Measurements from ENCODE around the gene NAIP.
"Not testable (repeated sequence)": the region's sequence is repeated elsewhere in the genome, so short reads cannot be mapped to it uniquely, and the experiment has no call there.

Gene NAIP

DNA sequence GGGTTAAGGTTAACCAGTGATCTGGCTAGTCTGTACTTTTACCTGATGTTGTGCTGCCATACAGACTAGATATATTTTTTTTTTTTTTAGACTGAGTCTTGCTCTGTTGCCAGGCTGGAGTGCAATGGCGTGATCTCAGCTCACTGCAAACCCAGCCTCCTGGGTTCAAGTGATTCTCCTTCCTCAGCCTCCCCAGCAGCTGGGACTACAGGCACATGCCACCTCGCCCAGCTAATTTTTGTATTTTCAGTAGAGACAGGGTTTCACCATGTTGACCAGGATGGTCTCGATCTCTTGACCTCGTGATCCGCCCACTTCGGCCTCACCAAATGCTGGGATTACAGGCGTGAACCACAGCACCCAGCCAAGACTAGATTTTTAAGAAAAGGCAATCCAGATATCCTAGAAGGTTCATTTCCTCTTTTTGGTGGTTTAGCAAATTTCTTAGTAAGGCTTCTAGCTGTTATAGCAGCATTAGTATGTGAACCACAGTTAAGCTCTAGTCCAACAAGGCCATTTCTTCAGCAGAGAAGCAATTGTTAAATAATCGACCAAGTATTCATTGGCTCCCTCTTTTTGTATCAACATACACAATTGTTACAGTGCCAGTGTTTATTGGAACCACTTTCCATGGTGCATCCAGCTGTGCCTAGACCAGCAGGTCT, at the start of gene NAIP:
Gene NAIP (minus strand): TSS at position 51 of the 665 bp plus-strand sequence. CDS start 12,424 bp downstream, outside the sequence.
- not testable (repeated sequence) for H3K4me2 ChIP-seq (ENCODE audit: low read depth, low read length, poor library complexity, severe bottlenecking); H2AFZ ChIP-seq (ENCODE audit: low read length)

DNA sequence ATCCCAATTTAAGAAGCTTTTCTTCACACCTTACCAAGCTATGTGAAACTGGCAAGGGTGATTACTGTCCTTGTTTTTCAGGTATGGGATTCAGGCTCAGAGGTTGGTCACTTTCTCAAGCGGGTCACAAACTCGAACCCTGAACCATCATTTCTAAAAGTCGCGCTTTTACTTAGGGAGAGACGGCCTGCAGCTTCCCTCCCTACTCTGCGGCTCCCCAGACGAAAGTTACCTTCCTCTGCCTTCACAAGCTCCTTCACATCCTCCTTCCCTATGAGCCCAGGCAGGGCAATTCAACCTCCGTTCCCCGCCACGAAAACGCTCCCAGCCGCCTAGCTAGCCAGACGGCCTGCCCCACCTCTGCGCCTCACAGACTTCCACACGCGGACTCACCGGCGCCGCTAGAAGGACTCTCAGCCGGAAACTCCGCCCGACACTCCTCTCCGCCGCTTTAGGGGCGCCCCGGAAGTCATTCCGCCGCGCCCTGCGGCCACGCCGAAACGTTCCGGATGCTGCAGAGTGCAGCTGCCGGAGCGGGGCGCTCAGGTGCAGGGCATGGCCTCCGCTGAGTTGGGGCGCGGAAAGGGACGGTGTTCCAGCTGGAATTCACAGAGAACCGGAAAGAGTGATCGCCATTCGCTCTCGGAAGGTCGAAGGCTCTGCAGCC, 42.3 kb upstream of the NAIP start, which contains the start of gene GTF2H2:
Gene GTF2H2 (minus strand): TSS at position 415 of the 667 bp plus-strand sequence. CDS start 4,913 bp downstream, outside the sequence.
- not testable (repeated sequence) for H4K20me1 ChIP-seq (ENCODE audit: insufficient read depth, low read length, poor library complexity, severe bottlenecking); H3K36me3 ChIP-seq (ENCODE audit: insufficient read depth, low read length); H3K9ac ChIP-seq (ENCODE audit: low read depth, low read length, poor library complexity, severe bottlenecking); H3K4me2 ChIP-seq (ENCODE audit: low read depth, low read length, poor library complexity, severe bottlenecking); H3K9me3 ChIP-seq (ENCODE audit: insufficient read depth, low read depth, low read length); H3F3A ChIP-seq (ENCODE audit: low read depth); H3K4me3 ChIP-seq (ENCODE audit: low read length, poor library complexity, severe bottlenecking); H3K9me2 ChIP-seq (replicated peaks; ENCODE audit: low read depth, low read length); H2AFZ ChIP-seq (ENCODE audit: low read length); H3K4me1 ChIP-seq (ENCODE audit: insufficient read depth, low read length, poor library complexity, severe bottlenecking); H3K27me3 ChIP-seq (ENCODE audit: insufficient read depth, low read length, poor library complexity, severe bottlenecking); H3K79me2 ChIP-seq (ENCODE audit: insufficient read depth, low read length)

More for the DNA sequence above, at the start of gene NAIP:
- not testable (repeated sequence) for H3K4me1 ChIP-seq (ENCODE audit: insufficient read depth, low read length, poor library complexity, severe bottlenecking); H3K9me3 ChIP-seq (ENCODE audit: insufficient read depth, low read depth, low read length); H3K36me3 ChIP-seq (ENCODE audit: insufficient read depth, low read length); H3F3A ChIP-seq (ENCODE audit: low read depth); H3K9ac ChIP-seq (ENCODE audit: low read depth, low read length, poor library complexity, severe bottlenecking); H3K9me2 ChIP-seq (replicated peaks; ENCODE audit: low read depth, low read length); H3K27me3 ChIP-seq (ENCODE audit: insufficient read depth, low read length, poor library complexity, severe bottlenecking); H3K4me3 ChIP-seq (ENCODE audit: low read length, poor library complexity, severe bottlenecking); H3K79me2 ChIP-seq (ENCODE audit: insufficient read depth, low read length); H4K20me1 ChIP-seq (ENCODE audit: insufficient read depth, low read length, poor library complexity, severe bottlenecking)

DNA sequence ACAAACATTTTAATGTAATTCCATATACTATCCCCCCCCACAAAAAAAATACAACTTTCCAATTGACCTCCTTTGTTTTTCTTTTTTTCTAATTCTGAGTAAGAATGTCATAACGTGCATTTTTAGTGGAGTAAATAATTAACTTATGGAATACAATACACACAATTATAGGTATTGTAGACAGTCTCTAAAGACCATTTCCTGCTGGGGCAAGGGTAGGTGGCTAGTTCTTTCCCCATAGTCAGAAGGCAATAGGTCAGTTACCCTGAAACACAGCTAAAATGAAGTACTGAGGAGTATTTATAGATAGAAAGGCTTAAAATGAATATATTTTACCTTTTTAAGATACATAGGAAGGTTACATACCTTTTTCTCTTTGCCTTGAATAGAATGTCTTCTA, 36.2 kb upstream of the NAIP start:
- not testable (repeated sequence) for H3K79me2 ChIP-seq (ENCODE audit: insufficient read depth, low read length)

GRCh38 chr5:71059426-71059825, 34.3 kb upstream of the NAIP start:
- H3K9me2 ChIP-seq (replicated peaks; ENCODE audit: low read depth, low read length); H3K27me3 ChIP-seq (ENCODE audit: insufficient read depth, low read length, poor library complexity, severe bottlenecking); H2AFZ ChIP-seq (ENCODE audit: low read length); H3K79me2 ChIP-seq (ENCODE audit: insufficient read depth, low read length); H3K36me3 ChIP-seq (ENCODE audit: insufficient read depth, low read length); H3K9ac ChIP-seq (ENCODE audit: low read depth, low read length, poor library complexity, severe bottlenecking); H3K9me3 ChIP-seq (ENCODE audit: insufficient read depth, low read depth, low read length); H3K4me2 ChIP-seq (ENCODE audit: low read depth, low read length, poor library complexity, severe bottlenecking); H4K20me1 ChIP-seq (ENCODE audit: insufficient read depth, low read length, poor library complexity, severe bottlenecking); H3K4me3 ChIP-seq (ENCODE audit: low read length, poor library complexity, severe bottlenecking); H3F3A ChIP-seq (ENCODE audit: low read depth); H3K4me1 ChIP-seq (ENCODE audit: insufficient read depth, low read length, poor library complexity, severe bottlenecking): not testable (repeated sequence)

More for the DNA sequence above, 36.2 kb upstream of the NAIP start:
- not testable (repeated sequence) for H3K27me3 ChIP-seq (ENCODE audit: insufficient read depth, low read length, poor library complexity, severe bottlenecking); H3K9ac ChIP-seq (ENCODE audit: low read depth, low read length, poor library complexity, severe bottlenecking); H4K20me1 ChIP-seq (ENCODE audit: insufficient read depth, low read length, poor library complexity, severe bottlenecking); H3K9me2 ChIP-seq (replicated peaks; ENCODE audit: low read depth, low read length); H3F3A ChIP-seq (ENCODE audit: low read depth); H3K4me3 ChIP-seq (ENCODE audit: low read length, poor library complexity, severe bottlenecking); H2AFZ ChIP-seq (ENCODE audit: low read length); H3K4me2 ChIP-seq (ENCODE audit: low read depth, low read length, poor library complexity, severe bottlenecking); H3K4me1 ChIP-seq (ENCODE audit: insufficient read depth, low read length, poor library complexity, severe bottlenecking); H3K36me3 ChIP-seq (ENCODE audit: insufficient read depth, low read length); H3K9me3 ChIP-seq (ENCODE audit: insufficient read depth, low read depth, low read length)

GRCh38 chr5:71044808-71045207, 19.7 kb upstream of the NAIP start:
- H3K27me3 ChIP-seq (ENCODE audit: insufficient read depth, low read length, poor library complexity, severe bottlenecking); H3K36me3 ChIP-seq (ENCODE audit: insufficient read depth, low read length); H3K9me3 ChIP-seq (ENCODE audit: insufficient read depth, low read depth, low read length); H3K9me2 ChIP-seq (replicated peaks; ENCODE audit: low read depth, low read length); H4K20me1 ChIP-seq (ENCODE audit: insufficient read depth, low read length, poor library complexity, severe bottlenecking); H3K4me2 ChIP-seq (ENCODE audit: low read depth, low read length, poor library complexity, severe bottlenecking); H3K9ac ChIP-seq (ENCODE audit: low read depth, low read length, poor library complexity, severe bottlenecking); H3F3A ChIP-seq (ENCODE audit: low read depth); H2AFZ ChIP-seq (ENCODE audit: low read length); H3K4me3 ChIP-seq (ENCODE audit: low read length, poor library complexity, severe bottlenecking); H3K4me1 ChIP-seq (ENCODE audit: insufficient read depth, low read length, poor library complexity, severe bottlenecking); H3K79me2 ChIP-seq (ENCODE audit: insufficient read depth, low read length): not testable (repeated sequence)

GRCh38 chr5:71044128-71044527, 19.0 kb upstream of the NAIP start:
- H3K4me3 ChIP-seq (ENCODE audit: low read length, poor library complexity, severe bottlenecking); H3K9me2 ChIP-seq (replicated peaks; ENCODE audit: low read depth, low read length); H4K20me1 ChIP-seq (ENCODE audit: insufficient read depth, low read length, poor library complexity, severe bottlenecking): not testable (repeated sequence)

DNA sequence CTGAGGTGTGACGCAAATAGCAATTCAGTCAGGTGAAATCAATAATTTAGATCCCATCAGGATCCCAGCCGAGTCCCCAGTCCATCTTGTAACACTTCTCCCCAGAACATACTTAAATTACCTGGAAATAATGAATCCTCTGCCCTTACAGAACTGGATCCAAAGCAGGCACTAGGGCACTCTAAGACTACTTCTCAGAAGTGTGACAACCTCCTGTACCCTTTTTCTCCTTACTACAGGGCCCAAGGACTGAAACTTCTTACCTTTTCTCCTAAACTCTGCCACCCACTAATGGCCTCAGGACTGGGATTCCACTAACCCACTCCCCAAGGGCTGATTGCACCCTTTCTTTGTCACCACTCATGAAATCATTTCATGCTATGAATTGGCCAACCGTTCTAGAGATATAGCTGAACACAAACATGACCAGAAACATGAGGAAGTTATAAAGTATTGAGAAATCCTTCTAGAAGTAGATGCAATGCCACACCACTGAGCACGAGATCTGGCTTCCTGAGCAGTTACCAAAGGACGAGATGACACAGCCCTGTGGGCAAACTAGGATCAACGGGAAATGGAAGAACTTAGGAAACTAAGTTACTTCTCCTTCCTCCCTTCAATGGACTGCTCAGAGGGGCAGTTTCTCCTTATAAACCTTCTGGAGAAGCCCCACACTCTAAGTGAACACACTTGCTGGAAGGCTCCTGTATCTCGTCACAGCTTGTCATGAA, 6.1 kb upstream of the NAIP start:
- not testable (repeated sequence) for H3K4me1 ChIP-seq (ENCODE audit: insufficient read depth, low read length, poor library complexity, severe bottlenecking); H3K9me2 ChIP-seq (replicated peaks; ENCODE audit: low read depth, low read length); H3F3A ChIP-seq (ENCODE audit: low read depth); H2AFZ ChIP-seq (ENCODE audit: low read length); H3K79me2 ChIP-seq (ENCODE audit: insufficient read depth, low read length); H3K9ac ChIP-seq (ENCODE audit: low read depth, low read length, poor library complexity, severe bottlenecking); H4K20me1 ChIP-seq (ENCODE audit: insufficient read depth, low read length, poor library complexity, severe bottlenecking); H3K9me3 ChIP-seq (ENCODE audit: insufficient read depth, low read depth, low read length); H3K36me3 ChIP-seq (ENCODE audit: insufficient read depth, low read length); H3K4me2 ChIP-seq (ENCODE audit: low read depth, low read length, poor library complexity, severe bottlenecking); H3K27me3 ChIP-seq (ENCODE audit: insufficient read depth, low read length, poor library complexity, severe bottlenecking); H3K4me3 ChIP-seq (ENCODE audit: low read length, poor library complexity, severe bottlenecking)

More at GRCh38 chr5:71044128-71044527, 19.0 kb upstream of the NAIP start:
- H2AFZ ChIP-seq (ENCODE audit: low read length); H3K27me3 ChIP-seq (ENCODE audit: insufficient read depth, low read length, poor library complexity, severe bottlenecking); H3F3A ChIP-seq (ENCODE audit: low read depth); H3K36me3 ChIP-seq (ENCODE audit: insufficient read depth, low read length); H3K9ac ChIP-seq (ENCODE audit: low read depth, low read length, poor library complexity, severe bottlenecking); H3K4me2 ChIP-seq (ENCODE audit: low read depth, low read length, poor library complexity, severe bottlenecking); H3K9me3 ChIP-seq (ENCODE audit: insufficient read depth, low read depth, low read length); H3K79me2 ChIP-seq (ENCODE audit: insufficient read depth, low read length); H3K4me1 ChIP-seq (ENCODE audit: insufficient read depth, low read length, poor library complexity, severe bottlenecking): not testable (repeated sequence)

Measured in Loucy (cell line).